LHCN-M2 (cell line): ENCODE data around the gene IGFBP7. TPM values are rescaled to one million over a fixed set of nuclear protein-coding genes. Genes with fewer than 3 reads are reported as not detected.

ENCODE experiments used
- DNase-seq: peaks from one replicate; pipeline ENCODE4 v3.0.0-alpha.2; 2012; ENCODE audit warnings: low read depth
- total RNA-seq: library from RNA; depleted of rRNA; stranded (reverse); fragments of >200 nt; gene quantifications from 2 replicates; pipeline ENCODE4 v1.2.3, GENCODE V29; 2014

The IGFBP7 gene
- total RNA-seq, 1 experiment from 2014 or later: 221 TPM

DNA sequence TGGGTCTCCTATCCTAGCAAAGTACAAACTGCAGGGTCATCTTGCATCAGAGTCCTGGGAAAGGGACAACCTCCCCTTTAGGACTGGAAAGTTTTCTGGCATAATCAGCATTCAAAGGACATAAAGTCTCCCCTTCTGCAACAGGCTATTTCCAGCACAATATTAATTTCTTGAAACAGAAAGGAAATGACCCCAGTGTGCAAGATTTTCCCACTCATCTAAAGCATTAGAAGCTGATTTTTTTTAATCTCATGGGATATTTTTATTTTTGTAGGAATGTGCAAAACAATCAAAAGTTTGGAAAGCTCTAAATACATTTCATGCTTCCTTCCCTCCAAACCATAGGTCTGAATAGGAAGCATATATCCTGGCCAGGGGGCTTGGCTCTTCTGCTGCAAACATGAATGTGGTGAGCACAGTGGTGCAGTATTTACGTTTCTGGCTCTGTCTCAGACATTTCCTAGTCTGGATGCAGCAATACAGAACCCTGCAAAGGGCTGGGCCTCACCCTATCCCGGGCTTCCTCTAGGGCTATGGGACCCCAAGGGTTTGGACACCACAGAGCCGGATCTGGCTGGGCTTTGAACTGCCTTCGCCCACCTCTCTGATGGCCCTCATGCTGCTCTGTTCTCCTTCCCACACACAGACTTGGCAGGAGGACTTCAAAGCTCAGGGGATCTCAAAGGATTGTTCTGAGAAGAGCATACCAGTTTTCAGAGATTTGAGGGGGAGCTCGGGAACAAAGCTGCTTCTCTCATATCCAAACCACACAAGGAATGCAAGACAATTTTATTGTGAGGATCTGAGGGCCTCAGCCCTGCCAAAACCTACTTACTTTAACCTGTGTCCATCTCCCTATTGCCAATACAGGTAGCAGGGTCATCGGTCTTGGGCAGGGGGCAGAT is 66.6 kb downstream of the IGFBP7 start:
- peak; percentile 70 for DNase-seq

DNA sequence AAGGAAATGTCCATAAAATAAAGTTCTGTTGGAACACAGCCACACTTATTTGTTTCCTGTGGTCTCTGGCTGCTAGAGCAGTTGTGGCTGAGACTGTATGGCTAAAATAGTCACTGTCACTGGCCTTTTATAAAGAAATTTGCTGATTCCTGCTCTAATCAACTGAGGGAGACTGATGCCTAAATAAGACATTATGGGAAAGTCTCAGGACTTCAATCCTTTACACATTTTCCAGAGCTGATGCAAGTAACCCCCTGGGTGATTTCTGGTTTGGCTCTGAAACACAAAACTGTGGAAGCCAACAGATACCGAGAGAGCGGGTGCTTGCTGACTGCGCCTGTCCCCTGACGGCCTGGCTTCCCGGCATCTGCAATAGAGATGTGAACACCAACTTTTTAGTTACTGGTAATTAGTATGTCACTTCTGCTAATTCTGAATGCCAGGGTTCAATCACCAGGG is 67.4 kb downstream of the IGFBP7 start:
- DNase-seq: no peak

DNA sequence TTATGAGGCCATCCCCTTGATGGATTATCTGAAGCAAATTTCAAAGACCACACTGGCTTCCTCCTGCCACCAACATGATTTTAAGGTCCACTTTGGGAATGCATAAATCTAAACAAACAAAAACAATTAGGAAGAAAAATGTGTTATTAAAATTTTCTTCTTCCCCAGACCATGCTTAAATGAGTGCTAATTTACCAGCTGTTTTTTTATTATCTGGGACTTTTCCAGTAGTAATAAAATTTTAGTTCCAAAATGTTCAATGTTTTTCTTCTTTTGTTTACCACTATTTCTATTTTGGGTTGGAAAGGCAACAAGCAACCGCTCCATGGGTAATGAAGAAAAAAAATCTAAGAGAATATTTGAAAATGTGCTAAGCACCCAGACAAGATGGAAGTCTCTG is 69.2 kb downstream of the IGFBP7 start:
- DNase-seq: no peak

DNA sequence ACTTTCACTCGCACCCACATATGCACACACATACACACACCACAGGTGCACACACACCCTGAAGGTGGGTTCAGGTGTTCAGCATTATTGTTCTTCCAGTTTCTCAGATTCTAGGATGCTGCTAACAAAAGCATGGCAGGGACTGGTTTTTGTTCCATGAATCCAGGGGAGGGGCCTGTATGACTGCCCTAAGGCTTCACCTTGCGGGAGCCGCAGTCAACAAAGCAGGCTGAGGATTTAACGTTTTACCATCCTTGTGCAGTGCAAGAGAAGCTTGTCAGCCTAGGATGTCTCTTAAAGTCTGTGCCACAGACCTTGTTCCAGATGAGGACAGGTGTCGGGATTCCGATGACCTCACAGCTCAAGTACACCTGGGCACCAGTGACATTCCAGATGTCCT is 69.7 kb downstream of the IGFBP7 start:
- DNase-seq: no peak

DNA sequence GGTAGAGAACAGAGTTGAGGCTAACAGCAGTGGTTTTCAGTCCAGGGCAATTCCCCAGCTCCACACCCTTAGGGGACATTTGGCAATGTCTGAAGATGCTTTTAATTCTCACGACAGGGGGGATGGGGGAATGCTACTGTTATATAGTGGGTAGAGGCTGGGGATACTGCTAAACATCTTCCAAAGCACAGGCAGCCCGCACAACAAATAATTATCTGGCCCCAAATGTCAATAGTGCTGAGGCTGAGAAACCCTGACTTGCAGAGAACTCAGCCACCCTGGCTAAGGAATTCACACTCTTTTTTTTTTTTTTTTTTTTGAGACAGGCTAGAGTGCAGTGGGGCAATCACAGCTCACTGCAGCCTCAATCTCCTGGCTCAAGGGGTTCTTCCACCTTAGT is 70.8 kb downstream of the IGFBP7 start:
- DNase-seq: no peak

DNA sequence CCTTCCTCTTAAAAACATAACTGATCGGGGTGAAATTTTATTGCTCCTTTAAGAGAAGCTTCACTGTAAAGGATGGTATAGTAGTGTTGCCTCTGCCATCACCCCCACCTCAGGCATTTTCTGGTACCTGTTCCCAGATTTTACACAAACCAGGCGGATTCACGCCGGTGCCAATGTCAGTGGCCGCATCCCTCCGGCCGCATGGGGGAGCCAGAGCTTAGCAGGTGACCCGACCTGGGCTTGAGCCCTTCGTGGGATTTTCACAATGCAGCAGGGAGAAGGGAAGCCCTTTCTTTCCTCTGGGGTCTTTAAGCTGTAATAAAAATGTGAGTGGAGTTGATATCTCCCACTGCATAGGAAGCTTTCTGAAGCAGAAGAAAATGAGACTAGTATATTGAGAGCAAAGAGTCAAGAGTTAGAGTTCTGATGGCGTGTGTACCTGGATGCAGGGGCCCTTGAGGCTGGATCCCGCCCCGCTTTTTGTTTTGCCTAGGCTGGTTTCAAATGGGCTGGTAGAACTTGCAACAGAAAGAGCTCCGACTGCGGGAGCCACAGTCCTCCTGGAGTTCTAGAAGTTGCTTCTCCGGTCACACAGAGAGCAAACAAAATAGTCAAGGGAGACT is 72.1 kb downstream of the IGFBP7 start:
- DNase-seq: peak; percentile 30

DNA sequence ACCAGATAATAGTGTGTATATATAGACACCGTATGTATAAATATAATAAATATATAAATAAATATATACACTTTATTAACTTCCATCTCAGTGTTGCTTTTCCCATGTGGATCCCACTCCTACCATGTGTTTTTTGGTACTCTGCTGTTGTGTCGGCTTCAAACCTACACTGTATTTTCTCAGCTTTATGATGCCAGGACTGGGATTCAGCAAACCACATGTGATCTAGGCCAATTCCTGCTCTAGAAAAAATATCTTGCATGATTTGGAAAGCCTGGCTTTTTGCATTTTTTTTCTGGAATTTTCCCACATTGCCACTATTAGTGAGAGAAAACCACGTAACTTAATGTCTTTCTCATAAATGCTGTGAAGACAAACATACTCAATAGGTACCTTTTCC is 75.7 kb downstream of the IGFBP7 start:
- DNase-seq: no peak

DNA sequence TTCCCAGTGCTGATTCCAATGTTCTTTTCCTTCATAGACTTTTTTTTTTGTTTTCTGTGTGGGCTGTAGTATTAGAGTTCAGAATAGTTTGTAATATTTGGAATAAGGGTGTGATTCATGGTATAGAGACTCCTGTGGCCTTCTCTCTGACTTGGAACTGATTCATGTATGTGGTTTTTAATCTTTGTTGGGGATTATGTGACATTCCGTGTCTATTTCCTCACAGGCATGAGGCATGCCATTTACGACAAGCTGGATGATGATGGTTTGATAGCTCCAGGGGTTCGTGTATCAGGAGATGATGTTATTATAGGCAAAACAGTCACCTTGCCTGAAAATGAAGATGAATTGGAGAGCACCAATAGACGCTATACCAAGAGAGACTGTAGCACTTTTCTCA is 87.1 kb downstream of the IGFBP7 start:
- peak; percentile 94 for DNase-seq

DNA sequence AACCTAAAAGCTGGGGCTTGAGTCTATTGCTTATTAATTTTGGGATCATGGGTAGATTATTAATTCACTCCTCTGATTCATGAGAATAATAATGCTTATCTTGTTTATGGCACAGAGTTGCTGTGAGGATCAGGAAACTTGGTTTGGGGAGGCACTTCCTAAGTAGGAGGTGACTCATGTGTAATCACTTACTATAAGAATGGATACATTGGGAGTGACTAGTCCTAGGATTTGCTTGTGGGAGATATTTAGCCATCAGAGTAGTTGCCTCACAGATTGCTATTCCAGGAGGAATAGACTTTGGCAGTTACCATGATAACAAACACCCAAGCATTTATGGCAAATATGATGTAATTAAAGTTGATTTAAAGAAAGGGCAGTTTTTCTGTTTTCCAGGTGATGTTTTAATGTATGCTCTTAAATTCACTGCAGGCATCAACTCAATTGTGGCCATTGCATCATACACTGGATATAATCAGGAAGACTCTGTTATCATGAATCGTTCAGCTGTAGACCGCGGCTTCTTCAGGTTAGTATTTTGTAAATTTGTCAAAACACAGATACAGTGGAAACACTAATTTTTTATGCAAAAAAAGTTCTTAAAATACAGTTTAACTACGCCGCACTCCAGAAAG is 89.6 kb downstream of the IGFBP7 start:
- DNase-seq: peak; percentile 82

DNA sequence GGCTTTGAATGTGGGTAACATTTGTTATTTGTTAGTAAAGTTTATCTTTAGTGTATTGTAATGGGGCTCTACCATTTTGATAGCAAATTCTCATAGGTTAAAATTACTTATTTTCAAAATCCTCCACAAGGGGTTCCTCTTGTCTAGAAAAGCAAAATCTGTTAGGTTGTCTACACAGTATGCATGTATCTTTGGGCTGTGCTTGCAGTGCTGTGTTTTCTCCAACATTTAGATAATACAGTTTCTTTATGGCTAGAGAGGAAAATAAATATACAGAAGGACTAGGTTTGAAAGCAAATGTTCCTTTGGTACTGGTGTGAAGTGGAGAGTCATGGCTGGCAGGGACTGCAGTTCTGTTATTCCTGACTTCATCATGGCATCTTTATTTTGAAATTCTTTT is 91.2 kb downstream of the IGFBP7 start:
- DNase-seq: no peak

DNA sequence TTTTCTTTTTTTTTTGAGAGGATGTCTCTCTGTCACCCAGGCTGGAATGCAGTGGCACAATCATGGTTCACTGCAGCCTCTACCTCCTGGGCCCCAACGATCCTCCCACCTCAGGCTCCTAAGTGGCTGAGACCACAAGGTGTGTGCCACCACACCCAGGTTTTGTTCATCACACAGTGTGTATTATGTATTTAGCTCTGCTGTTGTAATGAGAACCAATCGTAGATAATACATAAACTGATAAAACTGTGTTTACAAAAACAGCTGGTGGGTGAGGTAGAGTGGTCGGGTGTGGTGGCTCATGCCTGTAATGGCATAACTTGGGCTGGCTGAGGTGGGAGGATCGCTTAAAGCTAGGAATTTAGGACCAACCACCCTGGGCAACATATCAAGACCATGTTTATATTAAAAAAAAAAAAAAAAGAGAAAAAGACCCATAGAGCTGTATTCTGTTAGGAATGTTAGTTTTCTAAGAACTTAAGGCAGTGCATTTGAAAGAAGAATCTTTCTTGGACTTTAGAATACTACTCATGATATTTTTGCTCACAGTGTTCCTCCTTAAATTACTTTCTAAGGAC is 96.6 kb downstream of the IGFBP7 start:
- no peak for DNase-seq

DNA sequence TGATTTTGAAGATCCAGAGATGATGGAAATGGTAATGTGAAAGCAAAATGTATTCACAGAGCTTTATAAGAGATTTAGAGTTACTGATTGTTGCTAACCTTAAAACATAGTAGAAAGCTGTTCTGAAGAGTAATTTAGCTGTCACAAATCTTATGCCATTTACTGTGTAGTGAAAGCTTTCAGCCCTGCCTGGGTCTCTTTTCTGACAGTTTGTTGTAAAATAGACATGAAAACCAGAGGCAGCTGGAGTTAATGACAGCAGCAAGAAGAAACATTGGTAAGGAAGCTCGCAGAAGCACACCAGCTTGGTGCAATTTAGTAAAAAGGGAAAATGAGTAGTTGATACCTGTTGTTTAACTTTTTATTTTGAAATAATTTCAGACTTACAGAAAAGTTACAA is 110.4 kb downstream of the IGFBP7 start:
- DNase-seq: no peak

DNA sequence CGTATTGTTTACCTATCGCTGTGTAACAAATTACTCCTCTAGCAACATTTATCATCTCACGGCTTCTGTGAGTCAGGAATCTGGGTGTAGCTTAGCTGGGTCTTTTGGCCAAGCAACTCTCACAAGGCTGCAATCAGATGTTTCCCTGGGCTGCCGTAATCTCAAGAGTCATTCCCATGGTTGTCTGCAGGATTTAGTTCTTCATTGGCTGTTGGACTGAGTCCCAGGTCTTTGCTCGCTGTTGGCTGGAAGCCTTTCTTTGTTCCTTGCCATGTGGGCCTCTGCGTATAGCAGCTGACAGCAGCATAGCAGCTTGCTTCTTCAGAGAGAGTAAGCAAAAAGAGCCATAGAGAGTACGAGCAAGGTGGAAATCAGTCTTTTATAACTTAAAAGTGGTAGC is 114.7 kb downstream of the IGFBP7 start:
- peak; percentile 27 for DNase-seq

DNA sequence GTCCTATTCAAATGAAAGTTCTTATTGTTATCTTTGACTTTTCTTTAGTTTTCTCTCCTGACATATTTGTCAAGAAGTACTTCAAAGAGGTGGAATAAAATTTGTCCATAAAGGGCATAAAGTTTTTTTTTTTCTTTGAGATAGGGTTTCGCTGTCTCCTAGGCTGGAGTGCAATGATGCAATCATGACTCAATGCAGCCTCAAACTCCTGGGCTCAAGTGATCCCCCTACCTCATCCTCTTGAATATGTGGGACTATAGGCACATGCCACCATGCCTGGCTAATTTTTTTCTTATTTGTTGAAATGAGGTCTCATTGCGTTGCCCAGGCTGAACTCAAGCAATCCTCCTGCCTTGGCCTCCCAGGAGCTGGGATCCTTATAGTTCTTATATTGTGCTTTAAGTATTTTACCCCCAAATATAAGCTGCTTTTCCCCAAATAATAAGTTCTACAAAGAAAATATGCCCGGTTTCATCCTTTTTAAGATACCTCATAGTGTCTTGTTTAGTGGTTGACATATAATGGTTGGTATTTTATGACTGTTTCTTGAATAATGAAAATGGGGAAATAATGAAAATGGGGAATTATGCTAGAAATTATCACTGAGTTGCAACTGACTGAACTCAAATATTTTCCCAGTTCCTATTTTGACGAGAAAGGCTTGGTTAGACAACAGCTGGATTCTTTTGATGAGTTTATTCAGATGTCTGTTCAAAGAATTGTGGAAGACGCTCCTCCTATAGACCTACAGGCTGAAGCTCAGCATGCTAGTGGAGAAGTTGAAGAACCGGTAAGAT is 119.9 kb downstream of the IGFBP7 start:
- DNase-seq: peak; percentile 65

DNA sequence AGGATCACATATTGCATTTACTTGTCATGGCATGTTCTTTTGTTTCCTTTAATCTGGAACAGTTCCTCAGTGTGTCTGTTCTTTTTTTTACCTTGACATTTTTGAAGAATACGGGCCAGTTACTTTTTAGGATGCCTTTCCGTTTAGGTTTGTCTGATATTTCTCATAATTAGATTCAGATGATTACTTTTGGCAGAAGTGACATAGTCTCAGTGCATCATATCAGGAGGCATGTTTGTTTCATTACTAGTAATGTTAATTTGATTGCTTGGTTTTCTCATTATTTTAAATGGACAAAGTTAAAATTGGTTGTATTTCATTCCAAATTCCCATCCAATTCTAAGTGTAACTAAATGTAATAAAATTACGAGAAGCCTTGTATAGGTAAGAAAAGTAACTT is 123.2 kb downstream of the IGFBP7 start:
- DNase-seq: no peak

DNA sequence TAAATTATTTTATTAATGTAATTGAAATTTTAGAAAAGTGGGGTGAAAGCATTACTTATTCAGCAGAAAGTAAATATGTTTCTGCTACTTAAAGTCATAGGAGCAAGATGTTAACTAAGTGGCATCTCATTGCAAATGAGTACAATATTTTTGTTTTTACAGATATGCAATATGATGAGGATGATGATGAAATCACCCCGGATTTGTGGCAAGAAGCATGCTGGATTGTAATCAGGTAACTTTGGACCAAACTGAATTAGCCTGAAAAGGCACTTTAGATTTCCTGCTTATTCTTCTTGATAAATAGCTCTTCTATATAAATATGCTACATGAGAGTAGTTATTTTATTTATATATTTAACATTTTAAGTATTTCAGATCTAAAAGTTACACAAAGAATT is 124.0 kb downstream of the IGFBP7 start:
- DNase-seq: no peak

DNA sequence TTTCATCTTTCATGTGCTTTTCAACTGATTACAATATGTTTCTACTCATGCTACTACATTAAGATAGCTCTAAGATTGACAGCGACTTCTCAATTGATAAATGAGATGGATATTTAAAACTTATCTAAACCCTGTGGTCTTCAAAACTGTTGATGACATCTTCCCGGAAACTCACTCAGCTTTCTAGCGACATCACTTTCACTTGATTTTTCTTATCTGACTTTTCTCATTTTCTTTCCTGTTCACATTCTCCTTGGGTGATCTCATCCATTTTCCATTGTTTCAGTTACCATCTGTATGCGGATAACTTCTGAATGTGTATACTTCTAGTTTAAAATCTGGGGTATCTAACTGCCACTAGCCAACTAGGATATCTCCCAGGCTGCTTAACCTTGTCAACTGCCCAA is 128.4 kb downstream of the IGFBP7 start:
- no peak for DNase-seq
